ENCODE results near the gene SPCS2. TPM values are rescaled to one million over a fixed set of nuclear protein-coding genes. Genes with fewer than 3 reads are reported as not detected.

SPCS2 gene
- total and polyA plus RNA-seq, 2 of the 8 experiments (the other 6 are each of a cell fraction or from before 2014, with no cell fraction given), result 92.7 to 161 TPM

GRCh38 chr11:74951226-74951625 lies 2.2 kb downstream of the SPCS2 start (continued):
- TF ChIP-seq ATF2 (IDR thresholded peaks at IDR 0.05; ENCODE audit: low read length) (no peak), TEAD4 (IDR thresholded peaks at IDR 0.05; ENCODE audit: low read depth, low read length) (no peak), FOSL1 (IDR thresholded peaks at IDR 0.05; ENCODE audit: insufficient read depth, low read depth, low read length) (no peak), MAFK (IDR thresholded peaks at IDR 0.05; ENCODE audit: low read depth, low read length) (no peak), BRCA1 (IDR thresholded peaks at IDR 0.05; ENCODE audit: low read depth, low read length) (no peak), JUND (IDR thresholded peaks at IDR 0.05; ENCODE audit: low read length) (no peak)
- TF ChIP-seq, protein P1, sequence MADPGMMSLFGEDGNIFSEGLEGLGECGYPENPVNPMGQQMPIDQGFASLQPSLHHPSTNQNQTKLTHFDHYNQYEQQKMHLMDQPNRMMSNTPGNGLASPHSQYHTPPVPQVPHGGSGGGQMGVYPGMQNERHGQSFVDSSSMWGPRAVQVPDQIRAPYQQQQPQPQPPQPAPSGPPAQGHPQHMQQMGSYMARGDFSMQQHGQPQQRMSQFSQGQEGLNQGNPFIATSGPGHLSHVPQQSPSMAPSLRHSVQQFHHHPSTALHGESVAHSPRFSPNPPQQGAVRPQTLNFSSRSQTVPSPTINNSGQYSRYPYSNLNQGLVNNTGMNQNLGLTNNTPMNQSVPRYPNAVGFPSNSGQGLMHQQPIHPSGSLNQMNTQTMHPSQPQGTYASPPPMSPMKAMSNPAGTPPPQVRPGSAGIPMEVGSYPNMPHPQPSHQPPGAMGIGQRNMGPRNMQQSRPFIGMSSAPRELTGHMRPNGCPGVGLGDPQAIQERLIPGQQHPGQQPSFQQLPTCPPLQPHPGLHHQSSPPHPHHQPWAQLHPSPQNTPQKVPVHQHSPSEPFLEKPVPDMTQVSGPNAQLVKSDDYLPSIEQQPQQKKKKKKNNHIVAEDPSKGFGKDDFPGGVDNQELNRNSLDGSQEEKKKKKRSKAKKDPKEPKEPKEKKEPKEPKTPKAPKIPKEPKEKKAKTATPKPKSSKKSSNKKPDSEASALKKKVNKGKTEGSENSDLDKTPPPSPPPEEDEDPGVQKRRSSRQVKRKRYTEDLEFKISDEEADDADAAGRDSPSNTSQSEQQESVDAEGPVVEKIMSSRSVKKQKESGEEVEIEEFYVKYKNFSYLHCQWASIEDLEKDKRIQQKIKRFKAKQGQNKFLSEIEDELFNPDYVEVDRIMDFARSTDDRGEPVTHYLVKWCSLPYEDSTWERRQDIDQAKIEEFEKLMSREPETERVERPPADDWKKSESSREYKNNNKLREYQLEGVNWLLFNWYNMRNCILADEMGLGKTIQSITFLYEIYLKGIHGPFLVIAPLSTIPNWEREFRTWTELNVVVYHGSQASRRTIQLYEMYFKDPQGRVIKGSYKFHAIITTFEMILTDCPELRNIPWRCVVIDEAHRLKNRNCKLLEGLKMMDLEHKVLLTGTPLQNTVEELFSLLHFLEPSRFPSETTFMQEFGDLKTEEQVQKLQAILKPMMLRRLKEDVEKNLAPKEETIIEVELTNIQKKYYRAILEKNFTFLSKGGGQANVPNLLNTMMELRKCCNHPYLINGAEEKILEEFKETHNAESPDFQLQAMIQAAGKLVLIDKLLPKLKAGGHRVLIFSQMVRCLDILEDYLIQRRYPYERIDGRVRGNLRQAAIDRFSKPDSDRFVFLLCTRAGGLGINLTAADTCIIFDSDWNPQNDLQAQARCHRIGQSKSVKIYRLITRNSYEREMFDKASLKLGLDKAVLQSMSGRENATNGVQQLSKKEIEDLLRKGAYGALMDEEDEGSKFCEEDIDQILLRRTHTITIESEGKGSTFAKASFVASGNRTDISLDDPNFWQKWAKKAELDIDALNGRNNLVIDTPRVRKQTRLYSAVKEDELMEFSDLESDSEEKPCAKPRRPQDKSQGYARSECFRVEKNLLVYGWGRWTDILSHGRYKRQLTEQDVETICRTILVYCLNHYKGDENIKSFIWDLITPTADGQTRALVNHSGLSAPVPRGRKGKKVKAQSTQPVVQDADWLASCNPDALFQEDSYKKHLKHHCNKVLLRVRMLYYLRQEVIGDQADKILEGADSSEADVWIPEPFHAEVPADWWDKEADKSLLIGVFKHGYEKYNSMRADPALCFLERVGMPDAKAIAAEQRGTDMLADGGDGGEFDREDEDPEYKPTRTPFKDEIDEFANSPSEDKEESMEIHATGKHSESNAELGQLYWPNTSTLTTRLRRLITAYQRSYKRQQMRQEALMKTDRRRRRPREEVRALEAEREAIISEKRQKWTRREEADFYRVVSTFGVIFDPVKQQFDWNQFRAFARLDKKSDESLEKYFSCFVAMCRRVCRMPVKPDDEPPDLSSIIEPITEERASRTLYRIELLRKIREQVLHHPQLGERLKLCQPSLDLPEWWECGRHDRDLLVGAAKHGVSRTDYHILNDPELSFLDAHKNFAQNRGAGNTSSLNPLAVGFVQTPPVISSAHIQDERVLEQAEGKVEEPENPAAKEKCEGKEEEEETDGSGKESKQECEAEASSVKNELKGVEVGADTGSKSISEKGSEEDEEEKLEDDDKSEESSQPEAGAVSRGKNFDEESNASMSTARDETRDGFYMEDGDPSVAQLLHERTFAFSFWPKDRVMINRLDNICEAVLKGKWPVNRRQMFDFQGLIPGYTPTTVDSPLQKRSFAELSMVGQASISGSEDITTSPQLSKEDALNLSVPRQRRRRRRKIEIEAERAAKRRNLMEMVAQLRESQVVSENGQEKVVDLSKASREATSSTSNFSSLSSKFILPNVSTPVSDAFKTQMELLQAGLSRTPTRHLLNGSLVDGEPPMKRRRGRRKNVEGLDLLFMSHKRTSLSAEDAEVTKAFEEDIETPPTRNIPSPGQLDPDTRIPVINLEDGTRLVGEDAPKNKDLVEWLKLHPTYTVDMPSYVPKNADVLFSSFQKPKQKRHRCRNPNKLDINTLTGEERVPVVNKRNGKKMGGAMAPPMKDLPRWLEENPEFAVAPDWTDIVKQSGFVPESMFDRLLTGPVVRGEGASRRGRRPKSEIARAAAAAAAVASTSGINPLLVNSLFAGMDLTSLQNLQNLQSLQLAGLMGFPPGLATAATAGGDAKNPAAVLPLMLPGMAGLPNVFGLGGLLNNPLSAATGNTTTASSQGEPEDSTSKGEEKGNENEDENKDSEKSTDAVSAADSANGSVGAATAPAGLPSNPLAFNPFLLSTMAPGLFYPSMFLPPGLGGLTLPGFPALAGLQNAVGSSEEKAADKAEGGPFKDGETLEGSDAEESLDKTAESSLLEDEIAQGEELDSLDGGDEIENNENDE (IDR thresholded peaks at IDR 0.05; ENCODE audit: insufficient replicate concordance, low read length), result no peak

All from H1 (cell line).